Karpas-422 (cell line): ENCODE measurements around the gene MTFP1. TPM values are rescaled to one million over a fixed set of nuclear protein-coding genes. Genes with fewer than 3 reads are reported as not detected.

ENCODE experiments used
- DNase-seq: peaks from one replicate; pipeline ENCODE4 v3.0.0-alpha.2; 2015
- H2AFZ ChIP-seq: fragments of 200-600 bp; sonication (generic); 2 replicates; pipeline ENCODE4 v1.6.1; 2014; ENCODE audit warnings: antibody characterized with exemption, low read length, mixed read lengths
- H3K27ac ChIP-seq: fragments of 200-600 bp; sonication (generic); 2 replicates; pipeline ENCODE4 v1.5.1; 2014; ENCODE audit warnings: mild to moderate bottlenecking, low read length, moderate library complexity
- H3K27me3 ChIP-seq: fragments of 200-600 bp; sonication (generic); 2 replicates; pipeline ENCODE4 v1.6.1; 2014; ENCODE audit warnings: low read length, mixed read lengths
- H3K36me3 ChIP-seq: fragments of 200-600 bp; sonication (generic); 2 replicates; pipeline ENCODE4 v1.6.1; 2014; ENCODE audit warnings: low read length, mixed read lengths; ENCODE audit not compliant: insufficient read depth
- H3K4me1 ChIP-seq: fragments of 200-600 bp; sonication (generic); 2 replicates; pipeline ENCODE4 v1.6.1; 2014; ENCODE audit warnings: mild to moderate bottlenecking, low read length, mixed read lengths
- H3K4me2 ChIP-seq: fragments of 200-600 bp; sonication (generic); 2 replicates; pipeline ENCODE4 v1.6.1; 2014; ENCODE audit warnings: low read length, low read depth, mild to moderate bottlenecking; ENCODE audit not compliant: poor library complexity, severe bottlenecking
- H3K4me3 ChIP-seq: fragments of 200-600 bp; sonication (generic); 2 replicates; pipeline ENCODE4 v1.5.1; 2014; ENCODE audit warnings: mild to moderate bottlenecking, antibody characterized with exemption, low read length, mixed read lengths
- H3K79me2 ChIP-seq: fragments of 200-600 bp; sonication (generic); 2 replicates; pipeline ENCODE4 v1.6.1; 2014; ENCODE audit warnings: mild to moderate bottlenecking, low read length, mixed read lengths
- H3K9ac ChIP-seq: fragments of 200-600 bp; sonication (generic); 2 replicates; pipeline ENCODE4 v1.6.0; 2014; ENCODE audit warnings: low read length
- H3K9me2 ChIP-seq: fragments of 200-600 bp; sonication (generic), shearing (Covaris generic); replicated peaks from 2 replicates; pipeline ENCODE4 v1.6.0; 2014; ENCODE audit warnings: mild to moderate bottlenecking, low read length, moderate library complexity; ENCODE audit not compliant: insufficient read depth
- H3K9me3 ChIP-seq: fragments of 300-700, 200-600 bp; sonication (generic); 2 replicates; pipeline ENCODE4 v1.6.1; 2014; ENCODE audit warnings: low read length, mixed read lengths
- H4K20me1 ChIP-seq: fragments of 200-600 bp; sonication (generic); 2 replicates; pipeline ENCODE4 v1.6.1; 2014; ENCODE audit warnings: mild to moderate bottlenecking, antibody characterized with exemption, low read length, low read depth; ENCODE audit not compliant: insufficient read depth
- total RNA-seq: library from RNA; depleted of rRNA; stranded (reverse); fragments of >200 nt; shearing (Covaris generic); gene quantifications from 2 replicates; pipeline ENCODE4 v1.2.3, GENCODE V29; 2014; ENCODE audit warnings: low replicate concordance

Gene MTFP1
- total RNA-seq, 1 experiment from 2014 or later: 69.4 TPM

DNA sequence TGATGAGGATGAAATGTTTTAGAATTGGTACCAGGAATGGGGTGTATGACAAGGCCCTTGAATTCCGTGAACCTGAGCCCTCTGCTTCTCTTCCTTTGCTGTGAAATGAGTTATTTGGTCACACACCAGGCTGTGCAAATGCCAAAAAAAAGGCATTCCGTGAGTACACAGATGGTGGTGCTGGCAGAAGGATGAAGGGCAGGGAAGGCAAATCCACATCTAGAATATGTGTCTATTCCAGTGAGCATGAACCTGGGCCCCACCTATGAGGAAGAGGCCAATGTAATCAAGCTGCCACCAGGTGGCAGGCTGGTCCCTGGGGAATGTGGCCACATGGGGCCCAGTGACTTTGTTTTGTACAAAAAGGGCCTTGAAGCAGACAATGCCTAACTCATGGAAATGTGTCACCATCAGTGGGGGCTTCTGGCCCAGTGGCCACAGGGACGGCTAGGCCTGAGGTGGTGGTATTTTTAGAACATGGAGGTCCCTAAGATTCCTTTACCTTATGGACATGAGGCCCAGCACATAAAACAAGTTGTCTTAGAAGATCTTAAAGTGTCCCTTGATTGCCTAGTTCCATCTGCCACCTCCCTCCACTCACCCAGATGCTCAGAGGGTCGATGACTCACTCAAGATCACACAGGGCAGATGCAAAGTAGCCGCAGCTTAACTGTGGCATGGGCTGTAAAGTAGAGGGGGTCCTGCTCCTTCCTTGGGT is 34.4 kb upstream of the MTFP1 start:
- peak overlapping the region; percentile 72 for H3K9ac ChIP-seq
- no peaks in the 10 kb centered on the region for H4K20me1 ChIP-seq
- no peaks in the 10 kb centered on the region for H3K27me3 ChIP-seq
- no peaks in the 10 kb centered on the region for H3K9me2 ChIP-seq
- peak; percentile 96 for DNase-seq
- peaks cover 48% of the 10 kb centered on the region for H3K4me1 ChIP-seq
- peak overlapping the region; percentile 65 for H3K4me2 ChIP-seq
- peak overlapping the region; percentile 52; the same call in 1 of the 2 replicates for H3K4me3 ChIP-seq
- peak overlapping the region; percentile 90 for H3K27ac ChIP-seq
- H3K79me2 ChIP-seq: no peaks in the 10 kb centered on the region
- no peaks in the 10 kb centered on the region for H3K36me3 ChIP-seq
- no peaks in the 10 kb centered on the region for H3K9me3 ChIP-seq
- H2AFZ ChIP-seq: peak overlapping the region; percentile 60; the same call in 1 of the 2 replicates

DNA sequence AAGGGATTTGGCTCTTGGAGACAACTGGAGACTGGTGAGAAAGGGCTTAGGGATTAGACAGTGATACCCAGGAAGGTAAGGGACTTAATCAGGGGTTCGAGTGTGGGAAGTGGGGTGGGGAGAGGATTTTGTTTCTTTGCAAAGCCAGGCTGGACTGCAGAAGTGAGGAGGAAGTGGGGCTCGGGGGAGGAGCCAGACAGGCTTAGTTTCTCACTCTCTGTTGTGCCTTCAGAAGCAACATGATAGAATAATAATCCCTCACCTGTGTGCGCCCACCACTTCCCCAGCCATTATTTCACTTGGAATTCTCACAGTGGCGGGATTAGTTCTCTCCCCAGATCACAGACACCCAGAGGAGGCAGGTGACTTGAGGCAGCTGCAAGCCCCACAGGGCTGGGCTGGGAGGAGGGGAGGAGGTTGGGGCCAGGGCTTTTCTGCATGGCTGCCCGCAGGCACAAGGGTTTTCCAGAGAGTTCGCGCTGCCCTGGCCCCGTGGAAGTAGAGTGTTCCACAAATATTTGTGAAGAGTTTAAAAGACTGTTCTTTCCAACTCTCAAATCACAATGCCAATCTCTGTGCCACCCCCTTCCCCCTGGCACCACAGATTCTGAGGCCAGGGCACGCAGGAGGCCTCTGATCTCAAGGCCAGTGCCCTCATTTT is 32.8 kb upstream of the MTFP1 start:
- H3K27me3 ChIP-seq: no peaks in the 10 kb centered on the region
- no peaks in the 10 kb centered on the region for H3K9me2 ChIP-seq
- no peaks in the 10 kb centered on the region for H3K9me3 ChIP-seq
- peak overlapping the region; percentile 65 for H3K4me2 ChIP-seq
- no peaks in the 10 kb centered on the region for H3K36me3 ChIP-seq
- no peaks in the 10 kb centered on the region for H4K20me1 ChIP-seq
- H2AFZ ChIP-seq: peak overlapping the region; percentile 76; the same call in 1 of the 2 replicates
- peaks cover 44% of the 10 kb centered on the region for H3K4me1 ChIP-seq
- H3K4me3 ChIP-seq: peak overlapping the region; percentile 52
- peak overlapping the region; percentile 90 for H3K27ac ChIP-seq
- peaks cover 8% of the 10 kb centered on the region for H3K79me2 ChIP-seq
- peak; percentile 83 for DNase-seq
- peak overlapping the region; percentile 72 for H3K9ac ChIP-seq

DNA sequence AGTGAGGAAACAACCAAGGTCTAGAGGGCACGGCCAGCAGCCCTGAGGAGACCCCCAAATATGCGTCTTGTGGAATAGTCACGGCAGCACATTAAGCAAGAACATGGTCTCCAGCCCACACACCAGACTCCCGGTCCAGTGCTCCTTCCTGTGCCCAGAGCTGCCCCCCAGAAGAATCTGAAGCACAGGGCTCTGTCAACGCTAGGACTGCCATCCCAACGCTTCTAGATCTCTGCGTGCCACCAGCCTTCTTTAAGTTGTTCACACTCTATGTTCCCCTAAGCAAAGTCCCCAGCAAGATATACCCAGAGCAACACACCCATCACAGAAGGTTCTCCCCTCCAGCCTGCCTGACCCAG is 32.3 kb upstream of the MTFP1 start:
- Histone ChIP-seq H3K9me3 (no peaks in the 10 kb centered on the region), H3K4me2 (peak overlapping the region; percentile 65), H2AFZ (peak overlapping the region; percentile 76; the same call in 1 of the 2 replicates), H3K9ac (peak overlapping the region; percentile 72), H3K4me1 (peaks cover 49% of the 10 kb centered on the region), H3K9me2 (no peaks in the 10 kb centered on the region), H3K27me3 (no peaks in the 10 kb centered on the region), H3K27ac (peak overlapping the region; percentile 90), H3K4me3 (peak overlapping the region; percentile 52), H3K79me2 (peaks cover 13% of the 10 kb centered on the region), H4K20me1 (no peaks in the 10 kb centered on the region), H3K36me3 (no peaks in the 10 kb centered on the region)
- DNase-seq: no peak

DNA sequence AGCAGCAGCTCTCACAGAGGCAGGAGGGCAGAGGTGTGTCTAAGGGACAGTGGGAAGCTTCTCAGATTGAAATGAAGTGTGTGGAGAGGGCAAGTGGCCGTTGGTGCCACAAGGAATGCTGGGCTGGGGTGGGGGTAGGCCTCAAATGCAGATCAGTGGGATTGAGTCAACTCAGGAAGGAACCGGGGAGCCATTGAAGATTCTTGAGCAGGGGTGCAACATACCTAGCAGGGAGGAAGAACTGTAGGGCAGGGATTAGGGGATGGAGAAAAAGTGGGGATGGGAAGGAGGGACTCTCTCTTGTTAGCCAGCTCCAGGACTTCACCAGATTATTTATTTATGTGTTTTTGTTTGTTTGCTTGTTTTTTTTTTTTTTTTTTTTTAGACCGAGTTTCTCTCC is 31.7 kb upstream of the MTFP1 start:
- Histone ChIP-seq H2AFZ (peak overlapping the region; percentile 66; the same call in 1 of the 2 replicates), H4K20me1 (no peaks in the 10 kb centered on the region), H3K27me3 (no peaks in the 10 kb centered on the region), H3K4me1 (peaks cover 53% of the 10 kb centered on the region), H3K4me3 (no peak overlapping the region), H3K9me2 (no peaks in the 10 kb centered on the region), H3K79me2 (peaks cover 19% of the 10 kb centered on the region), H3K9me3 (no peaks in the 10 kb centered on the region), H3K9ac (no peak overlapping the region), H3K27ac (peak overlapping the region; percentile 90), H3K4me2 (no peak overlapping the region), H3K36me3 (no peaks in the 10 kb centered on the region)
- DNase-seq: no peak

DNA sequence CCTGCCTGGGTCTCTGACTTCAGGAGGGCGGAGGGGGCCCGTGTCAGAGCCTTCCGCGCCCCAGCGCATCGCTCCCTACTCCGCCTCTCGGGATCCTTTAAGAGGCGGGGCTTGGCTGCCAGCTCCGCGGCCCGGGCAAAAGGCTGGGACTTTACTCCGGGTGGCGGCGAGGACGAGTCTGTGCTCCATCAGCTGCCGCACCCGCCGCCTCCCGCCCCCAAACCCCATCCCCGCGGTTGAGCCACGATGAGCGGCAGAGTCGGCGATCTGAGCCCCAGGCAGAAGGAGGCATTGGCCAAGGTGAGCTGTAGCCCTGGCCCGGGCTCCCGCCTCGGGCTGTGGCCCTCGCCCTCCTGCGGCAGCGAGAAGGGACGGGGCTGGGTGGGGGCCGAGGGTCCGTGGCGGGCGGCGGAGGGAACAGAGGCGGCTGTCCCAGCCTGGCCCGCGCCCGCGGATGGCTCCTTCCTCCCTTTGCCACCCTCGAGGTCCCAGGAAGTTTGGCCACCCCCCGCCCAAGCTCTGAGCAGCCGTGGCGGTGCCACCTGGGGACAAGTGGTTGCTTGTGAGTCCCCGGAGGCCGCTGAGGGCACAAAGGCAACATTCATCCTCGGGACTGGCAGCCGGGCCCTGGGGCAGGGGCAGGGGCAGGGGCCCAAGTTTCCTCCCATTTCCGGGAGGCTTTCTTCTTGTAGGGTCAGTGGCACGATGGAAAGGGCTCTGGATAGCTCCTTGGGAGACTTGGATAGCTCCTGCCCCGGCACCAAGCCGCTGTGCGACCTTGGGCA is 28.5 kb upstream of the MTFP1 start, which contains the start of gene SEC14L2:
SEC14L2 (plus strand) TSS at position 148 of the 785 bp plus-strand sequence; CDS start at position 247, 99 bp downstream.
- no peaks in the 10 kb centered on the region for H3K27me3 ChIP-seq
- peak within 1 kb of the TSS; percentile 66 for H3K4me3 ChIP-seq
- peaks cover 24% of the 10 kb centered on the region for H3K79me2 ChIP-seq
- DNase-seq: peak; percentile 75
- no peaks in the 10 kb centered on the region for H4K20me1 ChIP-seq
- no peaks in the 10 kb centered on the region for H3K9me3 ChIP-seq
- H3K9ac ChIP-seq: peak within 1 kb of the TSS; percentile 73
- no peak within 1 kb of the TSS for H2AFZ ChIP-seq
- peak within 1 kb of the TSS; percentile 79 for H3K4me2 ChIP-seq
- peaks cover 31% of the 10 kb centered on the region for H3K4me1 ChIP-seq
- H3K36me3 ChIP-seq: 0 out of 2 replicates have a peak, but pooled peaks cover 4% of the 10 kb centered on the region
- H3K9me2 ChIP-seq: no peaks in the 10 kb centered on the region
- H3K27ac ChIP-seq: peak within 1 kb of the TSS; percentile 56

DNA sequence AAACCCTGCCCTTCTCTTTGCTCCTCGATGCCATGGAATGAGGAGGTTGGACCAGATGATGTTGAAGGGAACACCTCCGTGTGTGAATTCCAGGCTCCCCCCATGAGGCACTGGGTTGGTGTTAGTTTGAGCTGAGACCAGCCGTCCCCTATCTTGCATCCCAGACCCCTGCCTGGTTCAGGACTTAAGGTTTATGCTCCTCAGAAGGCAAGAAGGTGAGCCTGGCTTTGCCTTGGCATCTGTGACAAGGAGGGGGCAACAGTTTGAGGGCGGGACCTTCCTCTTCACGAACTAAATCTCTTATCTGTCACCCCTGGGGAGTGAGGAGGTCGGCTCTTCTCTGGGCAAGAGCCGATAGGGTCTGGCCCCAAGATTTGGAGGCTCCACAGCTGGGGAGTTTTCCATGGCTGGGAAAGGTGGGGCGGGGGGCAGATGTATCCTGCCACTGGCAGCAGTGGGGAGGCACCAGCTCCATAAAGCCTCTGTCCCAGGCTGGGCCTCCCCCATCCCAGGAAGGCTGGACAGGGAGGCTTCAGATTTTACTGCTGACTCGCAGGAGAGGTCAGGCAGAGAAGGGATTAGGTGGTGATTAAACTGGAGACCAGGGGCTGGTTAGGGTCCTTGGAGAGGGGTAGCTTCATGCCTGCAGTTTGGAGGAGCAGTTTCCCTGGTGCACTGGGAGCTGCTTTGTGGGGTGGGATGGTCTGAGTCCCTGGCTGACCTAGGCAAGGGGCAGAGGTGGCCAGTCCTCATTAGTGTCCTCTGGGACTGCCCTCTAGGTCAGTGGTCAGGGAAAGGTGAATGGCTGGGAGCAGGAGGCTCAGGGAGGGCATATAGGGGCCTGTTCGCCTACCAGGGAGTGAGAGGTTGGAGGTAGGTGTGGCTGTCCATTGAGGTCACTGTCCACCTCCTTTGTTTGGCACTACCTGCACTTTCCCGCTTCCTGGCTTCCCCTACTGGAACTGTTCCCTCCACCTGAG is 27.6 kb upstream of the MTFP1 start:
- H4K20me1 ChIP-seq: no peaks in the 10 kb centered on the region
- H3K27me3 ChIP-seq: no peaks in the 10 kb centered on the region
- no peak for DNase-seq
- H3K4me3 ChIP-seq: peak overlapping the region; percentile 66
- peak overlapping the region; percentile 73 for H3K9ac ChIP-seq
- H2AFZ ChIP-seq: no peak overlapping the region
- H3K27ac ChIP-seq: peak overlapping the region; percentile 56
- peaks cover 24% of the 10 kb centered on the region for H3K79me2 ChIP-seq
- H3K4me2 ChIP-seq: peak overlapping the region; percentile 79
- H3K4me1 ChIP-seq: peaks cover 22% of the 10 kb centered on the region
- no peaks in the 10 kb centered on the region for H3K9me2 ChIP-seq
- no peaks in the 10 kb centered on the region for H3K9me3 ChIP-seq
- H3K36me3 ChIP-seq: 0 out of 2 replicates have a peak, but pooled peaks cover 4% of the 10 kb centered on the region
